22Rv1 (cell line): ENCODE data around the gene SELENOW.

ENCODE experiments used
- H3K27ac ChIP-seq: fragments of 450-650 bp; 2 replicates; pipeline ENCODE4 v1.5.1; 2017
- ZFX ChIP-seq: fragments of 450-650 bp; IDR thresholded peaks from 2 replicates; pipeline ENCODE4 v1.6.1; 2017; ENCODE audit warnings: antibody characterized with exemption, borderline replicate concordance
- TF ChIP-seq, protein P1 (sequence below): fragments of 450-650 bp; IDR thresholded peaks from 2 replicates; pipeline ENCODE4 v1.5.1; 2017; ENCODE audit warnings: mild to moderate bottlenecking

The SELENOW gene

DNA sequence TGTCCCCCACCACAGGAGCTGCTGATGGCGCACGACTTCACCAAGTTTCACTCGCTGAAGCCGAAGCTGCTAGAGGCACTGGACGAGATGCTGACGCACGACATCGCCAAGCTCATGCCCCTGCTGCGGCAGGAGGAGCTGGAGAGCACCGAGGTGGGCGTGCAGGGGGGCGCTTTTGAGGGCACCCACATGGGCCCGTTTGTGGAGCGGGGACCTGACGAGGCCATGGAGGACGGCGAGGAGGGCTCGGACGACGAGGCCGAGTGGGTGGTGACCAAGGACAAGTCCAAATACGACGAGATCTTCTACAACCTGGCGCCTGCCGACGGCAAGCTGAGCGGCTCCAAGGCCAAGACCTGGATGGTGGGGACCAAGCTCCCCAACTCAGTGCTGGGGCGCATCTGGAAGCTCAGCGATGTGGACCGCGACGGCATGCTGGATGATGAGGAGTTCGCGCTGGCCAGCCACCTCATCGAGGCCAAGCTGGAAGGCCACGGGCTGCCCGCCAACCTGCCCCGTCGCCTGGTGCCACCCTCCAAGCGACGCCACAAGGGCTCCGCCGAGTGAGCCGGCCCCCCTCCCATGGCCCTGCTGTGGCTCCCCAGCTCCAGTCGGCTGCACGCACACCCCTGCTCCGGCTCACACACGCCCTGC, 37.5 kb upstream of the SELENOW start:
- TF ChIP-seq, protein P1, sequence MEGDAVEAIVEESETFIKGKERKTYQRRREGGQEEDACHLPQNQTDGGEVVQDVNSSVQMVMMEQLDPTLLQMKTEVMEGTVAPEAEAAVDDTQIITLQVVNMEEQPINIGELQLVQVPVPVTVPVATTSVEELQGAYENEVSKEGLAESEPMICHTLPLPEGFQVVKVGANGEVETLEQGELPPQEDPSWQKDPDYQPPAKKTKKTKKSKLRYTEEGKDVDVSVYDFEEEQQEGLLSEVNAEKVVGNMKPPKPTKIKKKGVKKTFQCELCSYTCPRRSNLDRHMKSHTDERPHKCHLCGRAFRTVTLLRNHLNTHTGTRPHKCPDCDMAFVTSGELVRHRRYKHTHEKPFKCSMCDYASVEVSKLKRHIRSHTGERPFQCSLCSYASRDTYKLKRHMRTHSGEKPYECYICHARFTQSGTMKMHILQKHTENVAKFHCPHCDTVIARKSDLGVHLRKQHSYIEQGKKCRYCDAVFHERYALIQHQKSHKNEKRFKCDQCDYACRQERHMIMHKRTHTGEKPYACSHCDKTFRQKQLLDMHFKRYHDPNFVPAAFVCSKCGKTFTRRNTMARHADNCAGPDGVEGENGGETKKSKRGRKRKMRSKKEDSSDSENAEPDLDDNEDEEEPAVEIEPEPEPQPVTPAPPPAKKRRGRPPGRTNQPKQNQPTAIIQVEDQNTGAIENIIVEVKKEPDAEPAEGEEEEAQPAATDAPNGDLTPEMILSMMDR = no peak
- no peak for TF ChIP-seq ZFX
- H3K27ac ChIP-seq = no peak overlapping the region

DNA sequence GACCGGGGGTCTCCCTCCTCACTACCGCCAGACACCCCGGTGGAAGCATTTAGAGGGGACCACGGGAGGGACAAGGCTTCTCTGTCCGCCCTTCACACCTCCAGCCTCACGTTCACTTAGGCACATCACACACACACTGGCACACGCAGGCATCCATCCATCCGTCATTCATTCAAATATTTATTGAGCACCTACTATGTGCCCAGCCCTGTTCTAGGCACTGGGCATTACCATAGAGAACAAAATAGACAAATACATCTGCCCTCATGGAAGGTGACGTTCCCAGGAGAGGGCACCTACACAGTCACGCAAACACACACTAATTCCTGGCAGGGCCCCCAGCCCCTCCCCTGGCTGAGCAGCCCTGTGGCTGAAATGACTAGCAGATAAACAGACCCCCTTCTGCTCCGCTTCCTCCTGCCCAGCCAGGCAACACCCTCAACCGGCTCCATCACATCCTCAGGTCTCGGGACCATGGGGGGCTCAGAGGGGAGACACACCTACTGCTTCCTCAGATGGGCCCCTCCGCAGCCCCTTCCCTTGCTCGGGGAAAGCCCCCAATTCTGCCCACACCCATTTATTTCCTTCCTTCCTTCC, 36.9 kb upstream of the SELENOW start:
- TF ChIP-seq ZFX = no peak
- TF ChIP-seq, protein P1 = no peak
- H3K27ac ChIP-seq = no peak overlapping the region

DNA sequence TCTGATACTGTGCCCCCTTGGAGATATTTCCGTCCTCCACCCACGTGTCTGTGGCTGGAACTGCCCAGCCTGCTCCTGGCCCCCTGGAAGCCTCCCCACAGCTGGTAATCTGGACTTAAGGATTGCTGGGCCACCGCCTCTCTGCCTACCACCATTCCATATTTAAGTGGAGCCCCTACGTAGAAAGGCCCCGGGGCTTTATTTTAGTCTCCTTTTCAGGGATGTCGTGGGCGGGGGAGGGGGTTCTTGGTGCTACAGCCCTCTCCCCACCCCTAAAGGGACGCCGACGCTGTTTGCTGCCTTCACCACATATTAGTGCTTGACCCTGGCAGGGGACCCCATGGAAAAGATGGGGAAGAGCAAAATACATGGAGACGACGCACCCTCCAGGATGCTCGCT, 35.9 kb upstream of the SELENOW start:
- peak overlapping the region; percentile 81; the same call in 1 of the 2 replicates for H3K27ac ChIP-seq
- TF ChIP-seq, protein P1 = no peak
- no peak for TF ChIP-seq ZFX

DNA sequence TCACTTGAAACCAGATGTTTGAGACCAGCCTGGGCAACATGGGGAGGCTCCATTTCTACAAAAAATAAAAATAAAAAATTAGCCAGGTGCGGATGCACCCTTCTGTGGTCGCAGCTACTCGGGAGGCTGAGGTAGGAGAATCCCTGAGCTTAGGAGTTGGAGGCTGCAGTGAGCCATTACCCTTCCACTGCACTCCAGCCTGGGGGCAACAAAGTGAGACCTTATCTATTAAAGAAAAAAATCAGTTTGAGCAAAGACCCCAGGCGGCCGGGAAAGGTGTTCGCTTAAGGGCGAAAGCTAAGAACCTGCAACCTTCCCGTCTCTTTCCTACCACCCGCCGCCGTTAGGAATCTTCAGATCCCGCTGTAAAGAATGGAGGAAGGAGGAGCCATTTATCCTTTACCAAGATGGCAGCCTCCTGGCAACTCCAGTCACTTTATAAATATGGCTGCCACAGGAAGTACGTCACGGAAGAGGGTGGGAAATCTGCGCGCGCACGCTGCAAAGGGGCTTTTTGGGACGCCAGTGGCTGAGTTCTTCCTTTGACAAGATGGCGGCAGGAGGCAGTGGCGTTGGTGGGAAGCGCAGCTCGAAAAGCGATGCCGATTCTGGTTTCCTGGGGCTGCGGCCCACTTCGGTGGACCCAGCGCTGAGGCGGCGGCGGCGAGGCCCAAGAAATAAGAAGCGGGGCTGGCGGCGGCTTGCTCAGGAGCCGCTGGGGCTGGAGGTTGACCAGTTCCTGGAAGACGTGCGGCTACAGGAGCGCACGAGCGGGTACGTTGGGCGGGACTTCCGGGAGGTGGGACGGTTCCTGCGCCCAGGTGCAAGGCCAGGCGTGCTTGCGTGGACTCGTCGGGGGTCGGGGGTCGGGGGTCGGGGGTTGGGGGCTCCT, 33.2 kb upstream of the SELENOW start, which contains the start of gene NOP53:
Gene NOP53, plus strand, starts transcription at position 537 of the 892 bp plus-strand sequence. Its CDS starts 14 bp downstream, at position 551.
- H3K27ac ChIP-seq = peak within 1 kb of the TSS; percentile 81
- TF ChIP-seq ZFX = no peak
- TF ChIP-seq, protein P1 = no peak

DNA sequence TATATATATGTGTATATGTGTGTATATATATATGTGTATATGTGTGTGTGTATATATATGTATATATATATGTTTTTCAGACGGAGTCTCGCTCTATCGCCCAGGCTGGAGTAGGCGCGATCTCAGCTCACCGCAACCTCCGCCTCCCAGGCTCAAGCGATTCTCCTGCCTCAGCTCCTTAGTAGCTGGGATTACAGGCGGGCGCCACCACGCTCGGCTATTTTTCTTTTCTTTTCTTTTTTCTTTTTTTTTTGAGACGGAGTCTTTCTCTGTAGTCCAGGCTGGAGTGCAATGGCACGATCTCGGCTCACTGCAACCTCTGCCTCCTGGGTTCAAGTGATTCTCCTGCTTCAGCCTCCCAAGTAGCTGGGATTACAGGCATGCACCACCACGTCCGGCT, 32.4 kb upstream of the SELENOW start:
- H3K27ac ChIP-seq = peak overlapping the region; percentile 81

DNA sequence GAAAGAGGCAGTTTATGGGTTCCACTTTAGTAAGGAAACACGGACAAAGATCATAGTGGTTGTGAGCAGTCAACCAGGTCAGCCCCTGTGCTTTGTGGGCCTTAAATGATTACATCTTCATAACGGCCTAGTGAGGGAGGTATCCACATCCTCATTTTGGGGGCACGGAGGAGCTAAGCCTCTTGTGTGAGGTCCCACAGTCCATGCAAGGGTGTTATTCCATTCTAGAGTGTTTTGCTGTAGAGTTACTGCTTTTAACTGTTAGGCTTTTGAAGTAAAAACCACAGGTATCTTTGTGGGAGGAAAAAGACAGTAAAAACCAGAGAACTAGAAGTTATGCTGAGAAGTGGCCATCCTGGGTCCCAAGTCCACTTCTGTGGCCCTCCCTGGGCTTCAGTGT, 29.2 kb upstream of the SELENOW start:
- TF ChIP-seq ZFX = no peak
- TF ChIP-seq, protein P1 = no peak
- H3K27ac ChIP-seq = no peak overlapping the region

DNA sequence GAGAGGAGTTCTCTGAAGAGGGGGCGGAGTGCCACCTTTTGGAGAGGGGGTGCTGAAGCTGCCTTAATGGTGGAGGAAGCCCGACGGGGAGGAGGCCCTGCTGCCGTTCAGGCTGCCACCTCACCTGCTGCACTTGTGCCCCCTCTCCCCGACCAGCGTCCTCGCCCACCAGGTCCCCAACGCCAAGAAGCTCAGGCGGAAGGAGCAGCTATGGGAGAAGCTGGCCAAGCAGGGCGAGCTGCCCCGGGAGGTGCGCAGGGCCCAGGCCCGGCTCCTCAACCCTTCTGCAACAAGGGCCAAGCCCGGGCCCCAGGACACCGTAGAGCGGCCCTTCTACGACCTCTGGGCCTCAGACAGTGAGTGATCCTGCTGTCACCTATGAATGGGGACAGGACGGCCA, 27.8 kb upstream of the SELENOW start:
- no peak for TF ChIP-seq ZFX
- TF ChIP-seq, protein P1 = no peak
- no peak overlapping the region for H3K27ac ChIP-seq
